ENCODE data around the gene SULT4A1.

DNA sequence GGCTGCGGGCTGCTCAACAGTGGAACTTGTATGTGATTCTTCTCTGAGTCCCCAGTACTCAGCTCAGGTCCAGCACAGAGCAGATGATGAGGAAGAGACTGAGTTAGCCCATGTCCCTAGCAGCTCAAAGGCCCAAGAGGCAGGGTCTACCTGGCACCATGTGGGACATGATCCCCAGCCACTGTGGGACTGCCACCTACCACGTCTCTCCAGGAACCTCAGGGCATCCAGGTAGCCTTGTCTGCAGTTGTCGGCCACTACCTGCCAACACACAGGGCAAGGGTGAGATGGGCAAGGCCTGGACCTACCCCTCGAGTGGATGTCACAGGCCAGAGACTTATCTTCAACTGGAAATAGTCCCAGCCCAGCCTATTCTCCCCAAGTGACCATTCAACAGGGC is 25.1 kb upstream of the SULT4A1 start:
- no peak for TF ChIP-seq POLR2A (IDR thresholded peaks at IDR 0.05; ENCODE audit: control extremely low read depth in 1 of 2, low read depth in 2 of 2, low read length in 2 of 2)
- no peak for TF ChIP-seq CEBPB (IDR thresholded peaks at IDR 0.05; ENCODE audit: low read depth, low read length)
- TF ChIP-seq, protein P1, sequence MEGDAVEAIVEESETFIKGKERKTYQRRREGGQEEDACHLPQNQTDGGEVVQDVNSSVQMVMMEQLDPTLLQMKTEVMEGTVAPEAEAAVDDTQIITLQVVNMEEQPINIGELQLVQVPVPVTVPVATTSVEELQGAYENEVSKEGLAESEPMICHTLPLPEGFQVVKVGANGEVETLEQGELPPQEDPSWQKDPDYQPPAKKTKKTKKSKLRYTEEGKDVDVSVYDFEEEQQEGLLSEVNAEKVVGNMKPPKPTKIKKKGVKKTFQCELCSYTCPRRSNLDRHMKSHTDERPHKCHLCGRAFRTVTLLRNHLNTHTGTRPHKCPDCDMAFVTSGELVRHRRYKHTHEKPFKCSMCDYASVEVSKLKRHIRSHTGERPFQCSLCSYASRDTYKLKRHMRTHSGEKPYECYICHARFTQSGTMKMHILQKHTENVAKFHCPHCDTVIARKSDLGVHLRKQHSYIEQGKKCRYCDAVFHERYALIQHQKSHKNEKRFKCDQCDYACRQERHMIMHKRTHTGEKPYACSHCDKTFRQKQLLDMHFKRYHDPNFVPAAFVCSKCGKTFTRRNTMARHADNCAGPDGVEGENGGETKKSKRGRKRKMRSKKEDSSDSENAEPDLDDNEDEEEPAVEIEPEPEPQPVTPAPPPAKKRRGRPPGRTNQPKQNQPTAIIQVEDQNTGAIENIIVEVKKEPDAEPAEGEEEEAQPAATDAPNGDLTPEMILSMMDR (IDR thresholded peaks at IDR 0.05; ENCODE audit: control extremely low read depth in 1 of 3, insufficient read depth in 1 of 3, low read depth in 1 of 3, low read length in 3 of 3): no peak
